Measurements from ENCODE around the gene ABI2. TPM values are rescaled to one million over a fixed set of nuclear protein-coding genes. Genes with fewer than 3 reads are reported as not detected.
A peak's percentile ranks its signal among the peaks of the same experiment; 100 is the strongest.
"Not testable (repeated sequence)": the region's sequence is repeated elsewhere in the genome, so short reads cannot be mapped to it uniquely, and the experiment has no call there.

The ABI2 gene
- total RNA-seq, 2 donors from 2014 or later: 15.0 to 19.8 TPM

- intact Hi-C loops (cut with DNase I, micrococcal nuclease): no loop called here
- DNase-seq: no peak
- no peak for ATAC-seq
Observed at GRCh38 chr2:203407496-203407895, 79.3 kb downstream of the ABI2 start.

GRCh38 chr2:203412546-203413331 is 84.5 kb downstream of the ABI2 start:
- ATAC-seq: no peak
- DNase-seq: no peak
- intact Hi-C loops (cut with DNase I, micrococcal nuclease): no loop called here

- DNase-seq: no peak
- no peak for ATAC-seq
- intact Hi-C loops (cut with DNase I, micrococcal nuclease): no loop called here
Observed at GRCh38 chr2:203413796-203414195, 85.6 kb downstream of the ABI2 start.

GRCh38 chr2:203418271-203418670 is 90.1 kb downstream of the ABI2 start:
- ATAC-seq (no peak), DNase-seq (no peak)
- intact Hi-C loops (cut with DNase I, micrococcal nuclease): no loop called here

GRCh38 chr2:203427061-203427460 is 98.9 kb downstream of the ABI2 start:
- ATAC-seq: no peak
- no peak for DNase-seq
- intact Hi-C loops (cut with DNase I, micrococcal nuclease): no loop called here

- DNase-seq; ATAC-seq; intact Hi-C loops (cut with DNase I, micrococcal nuclease): not testable (repeated sequence)
Observed at GRCh38 chr2:203429643-203430042, 101.4 kb downstream of the ABI2 start.

DNA sequence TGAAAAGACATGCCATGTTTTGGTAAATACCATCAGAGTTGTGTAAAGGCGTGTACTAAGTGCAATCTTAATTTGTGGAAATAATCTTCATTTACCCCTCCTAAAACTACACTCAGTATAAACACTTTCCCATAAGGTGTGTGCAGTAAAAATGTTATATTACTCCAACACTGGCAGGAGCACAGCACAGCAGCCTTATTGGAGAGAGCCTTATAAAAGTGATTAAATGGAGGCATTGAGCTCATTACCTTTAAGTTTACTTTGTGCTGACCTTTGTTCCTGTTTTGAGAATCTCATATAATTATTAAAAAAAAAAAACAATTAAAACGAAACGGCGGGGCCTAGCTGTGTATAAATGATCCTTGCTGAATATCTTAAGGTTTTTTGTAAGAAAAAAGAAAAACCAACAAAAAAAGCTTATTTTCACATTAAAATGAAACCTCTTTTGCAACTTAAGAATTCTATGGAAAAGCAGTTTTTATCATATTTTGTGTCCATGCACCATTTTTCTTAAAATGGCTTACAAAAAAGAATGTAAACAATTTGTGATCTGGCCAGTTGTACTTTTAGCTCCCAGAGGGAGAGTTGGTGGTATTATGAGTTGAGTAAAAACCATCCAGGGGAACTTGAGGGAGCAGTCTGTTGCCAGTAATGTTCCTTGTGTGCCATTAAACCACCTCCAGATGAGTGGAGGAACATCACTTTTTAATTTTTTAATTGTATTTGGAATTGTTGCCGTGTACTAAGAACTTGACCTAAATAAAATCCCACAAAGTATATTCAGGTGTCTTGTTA is 103.4 kb downstream of the ABI2 start:
- no peak for DNase-seq
- intact Hi-C loops (cut with DNase I, micrococcal nuclease): no loop called here
- ATAC-seq: peak; percentile 94

DNA sequence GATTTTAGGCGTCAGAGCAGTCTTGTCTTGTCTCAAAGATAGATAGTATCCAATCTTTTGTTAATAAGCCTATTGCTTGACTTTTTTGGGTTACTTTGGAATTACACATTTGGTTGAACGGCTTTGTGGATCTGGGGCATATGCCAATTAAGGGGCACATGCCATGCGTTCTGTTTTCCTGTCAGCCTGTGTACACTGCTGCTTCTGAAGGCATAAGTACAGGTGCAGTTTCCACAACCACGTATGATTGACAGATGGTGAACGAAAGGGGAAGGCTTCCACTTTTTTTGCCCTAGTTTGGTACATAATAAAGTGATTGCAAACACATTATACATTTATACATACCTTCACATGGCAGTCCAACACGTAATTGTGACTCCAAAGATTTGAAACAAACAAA is 104.6 kb downstream of the ABI2 start:
- intact Hi-C loops (cut with DNase I, micrococcal nuclease): no loop called here
- ATAC-seq: no peak
- DNase-seq: no peak

- no peak for DNase-seq
- no peak for ATAC-seq
- intact Hi-C loops (cut with DNase I, micrococcal nuclease): no loop called here
Observed at GRCh38 chr2:203436496-203436895, 108.3 kb downstream of the ABI2 start.

- no peak for ATAC-seq
Observed at GRCh38 chr2:203437511-203437910, 109.3 kb downstream of the ABI2 start.

DNA sequence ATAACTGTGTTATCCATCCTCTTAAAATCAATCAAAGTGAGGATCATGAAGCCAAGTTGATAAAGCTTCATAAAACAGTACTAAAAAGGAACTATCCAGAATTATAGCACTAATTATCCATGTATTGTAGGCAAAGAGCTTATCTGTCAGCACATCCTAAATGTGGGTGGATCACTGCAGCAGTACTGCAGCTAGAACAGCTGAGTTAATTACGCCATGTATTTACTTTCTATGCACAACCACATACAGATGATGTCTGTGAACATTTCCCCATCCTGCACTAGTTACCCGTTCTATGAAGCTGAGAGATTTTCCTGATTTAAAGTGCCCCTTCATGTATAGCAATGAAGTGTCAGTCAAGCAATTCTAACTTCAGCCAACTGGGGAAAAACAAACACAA is 110.3 kb downstream of the ABI2 start:
- intact Hi-C loops (cut with DNase I, micrococcal nuclease): no loop called here
- DNase-seq: no peak
- ATAC-seq: peak; percentile 76

More at GRCh38 chr2:203437511-203437910, 109.3 kb downstream of the ABI2 start:
- intact Hi-C loops (cut with DNase I, micrococcal nuclease): no loop called here
- DNase-seq: no peak

GRCh38 chr2:203440671-203441070 is 112.5 kb downstream of the ABI2 start:
- intact Hi-C loops (cut with DNase I, micrococcal nuclease): no loop called here
- ATAC-seq (no peak), DNase-seq (no peak)

DNA sequence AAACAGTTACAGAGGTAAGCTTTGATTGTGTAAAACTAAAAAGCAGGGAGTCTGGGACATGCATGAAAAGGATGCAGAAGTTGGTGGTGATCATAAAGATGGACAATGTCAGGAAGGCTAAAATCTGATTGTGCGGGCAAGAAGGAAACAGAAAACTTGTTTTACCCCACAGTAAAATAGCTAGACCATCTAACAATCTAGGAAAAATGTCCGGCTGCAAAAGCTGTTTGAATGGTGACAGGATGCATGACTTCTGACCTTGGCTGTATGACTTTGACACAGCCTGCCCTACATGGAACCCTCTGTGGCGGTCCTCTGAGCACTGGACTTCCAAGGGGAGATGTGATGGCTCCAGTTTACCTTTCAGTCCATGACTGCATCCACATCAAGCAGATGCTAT is 113.3 kb downstream of the ABI2 start:
- ATAC-seq: no peak
- no peak for DNase-seq
- intact Hi-C loops (cut with DNase I, micrococcal nuclease): no loop called here

DNA sequence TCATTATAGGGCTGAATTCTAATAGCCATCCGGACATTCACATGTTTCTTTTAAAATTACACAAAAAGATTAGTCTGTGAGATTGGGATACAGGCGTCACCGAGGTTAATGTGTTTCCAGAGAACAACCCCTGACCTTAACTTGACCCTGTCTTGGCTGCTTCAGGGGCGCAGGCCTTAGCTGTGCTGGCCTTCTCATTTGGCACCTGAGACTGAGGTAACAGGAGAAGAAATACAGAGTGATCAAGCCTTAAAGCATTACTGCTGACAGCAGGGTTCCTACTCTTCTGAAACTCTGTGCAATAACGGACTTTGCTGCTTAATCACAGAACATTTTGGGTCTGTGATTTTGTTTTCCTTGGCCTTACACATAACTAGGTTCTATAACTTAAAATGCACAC is 114.3 kb downstream of the ABI2 start:
- no peak for DNase-seq
- no peak for ATAC-seq
- intact Hi-C loops (cut with DNase I, micrococcal nuclease): no loop called here

DNA sequence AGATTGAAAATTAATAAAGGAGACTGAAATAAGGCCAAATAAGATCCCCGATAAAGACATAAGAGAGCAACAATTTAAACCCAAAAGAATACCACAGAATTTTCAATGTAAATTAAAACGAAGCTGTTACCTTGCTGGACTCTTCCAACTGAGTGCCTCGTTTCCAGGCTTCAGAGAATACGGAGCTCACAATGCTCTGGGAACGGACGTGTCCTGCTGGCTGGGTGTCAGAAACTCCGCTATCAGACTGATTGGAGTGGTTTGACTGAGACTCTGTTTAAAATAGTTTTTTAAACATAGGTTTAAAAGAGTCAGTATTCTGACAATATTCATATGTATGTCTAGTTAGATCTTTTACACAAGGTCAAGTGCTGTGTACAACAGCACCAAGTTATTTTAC is 116.5 kb downstream of the ABI2 start:
- ATAC-seq (no peak), DNase-seq (no peak)
- intact Hi-C loops (cut with DNase I, micrococcal nuclease): no loop called here

GRCh38 chr2:203446071-203446481 is 117.9 kb downstream of the ABI2 start:
- no peak for ATAC-seq
- intact Hi-C loops (cut with DNase I, micrococcal nuclease): no loop called here
- DNase-seq: no peak

- intact Hi-C loops (cut with DNase I, micrococcal nuclease): no loop called here
- DNase-seq: no peak
- ATAC-seq: no peak
Observed at GRCh38 chr2:203446780-203447179, 118.6 kb downstream of the ABI2 start.

- ATAC-seq (peak; percentile 86), DNase-seq (peak in 1 of 2 donors; percentile 48)
- intact Hi-C loops (cut with DNase I, micrococcal nuclease): no loop called here
Observed at GRCh38 chr2:203450561-203450960, 122.4 kb downstream of the ABI2 start.

GRCh38 chr2:203451011-203451410 is 122.8 kb downstream of the ABI2 start:
- no peak for ATAC-seq
- intact Hi-C loops (cut with DNase I, micrococcal nuclease): no loop called here
- DNase-seq: no peak

- ATAC-seq: peak; percentile 57
- intact Hi-C loops (cut with DNase I, micrococcal nuclease): no loop called here
Observed at GRCh38 chr2:203451689-203452088, 123.5 kb downstream of the ABI2 start.

More at GRCh38 chr2:203451689-203452088, 123.5 kb downstream of the ABI2 start:
- DNase-seq: no peak

All from left colon (tissue), 2 donors.